K562 (cell line): ENCODE results near the gene KLHL24. TPM values are rescaled to one million over a fixed set of nuclear protein-coding genes. Genes with fewer than 3 reads are reported as not detected.

ENCODE experiments used
- ARID2 ChIP-seq: fragments of 450-650 bp; IDR thresholded peaks from 2 replicates; pipeline ENCODE4 v1.6.1; 2017; ENCODE audit warnings: antibody characterized with exemption, mild to moderate bottlenecking
- BCLAF1 ChIP-seq, 2 experiments: fragments of 450-650 bp in 1 of 2; IDR thresholded peaks; 2 replicates each; pipeline ENCODE4 v1.6.1; 2011 to 2017; ENCODE audit warnings: low read depth in 2 of 2, antibody characterized with exemption in 1 of 2, borderline replicate concordance in 1 of 2, low read length in 1 of 2, mild to moderate bottlenecking in 1 of 2, mixed read lengths in 1 of 2; ENCODE audit not compliant: control insufficient read depth in 1 of 2
- CGGBP1 ChIP-seq: fragments of 250-450 bp; sonication (Bioruptor Pico); IDR thresholded peaks from 2 replicates; pipeline ENCODE4 v1.9.0; 2021; ENCODE audit warnings: mild to moderate bottlenecking
- CREB5 ChIP-seq: fragments of 250-450 bp; sonication (Bioruptor Pico); IDR thresholded peaks from 2 replicates; pipeline ENCODE4 v1.5.0; 2020; ENCODE audit warnings: mild to moderate bottlenecking
- CTBP1 ChIP-seq: fragments of 450-650 bp; IDR thresholded peaks from 2 replicates; pipeline ENCODE4 v1.6.1; 2016; ENCODE audit warnings: borderline replicate concordance
- CXXC5 ChIP-seq: fragments of 250-450 bp; sonication (Bioruptor Pico); IDR thresholded peaks from 2 replicates; pipeline ENCODE4 v1.8.0; 2022; ENCODE audit warnings: inconsistent platforms, mild to moderate bottlenecking, moderate library complexity
- ELF4 ChIP-seq: fragments of 450-650 bp; formaldehyde crosslinking; IDR thresholded peaks from 2 replicates; pipeline ENCODE4 v1.4.0; 2022; ENCODE audit warnings: missing genetic modification characterization
- EP400 ChIP-seq: fragments of 450-650 bp; IDR thresholded peaks from 2 replicates; pipeline ENCODE4 v1.6.1; 2017; ENCODE audit warnings: antibody characterized with exemption, mild to moderate bottlenecking, moderate library complexity
- GABPB1 ChIP-seq: sonication (generic); formaldehyde crosslinking; IDR thresholded peaks from 2 replicates; pipeline ENCODE4 v1.8.0; 2022; ENCODE audit warnings: mild to moderate bottlenecking, missing genetic modification reagents
- KAT7 ChIP-seq: sonication (generic); formaldehyde crosslinking; IDR thresholded peaks from 2 replicates; pipeline ENCODE4 v1.8.0; 2022; ENCODE audit warnings: missing genetic modification reagents, mild to moderate bottlenecking, borderline replicate concordance
- MAFF ChIP-seq: IDR thresholded peaks from 2 replicates; pipeline ENCODE4 v1.6.1; 2012; ENCODE audit warnings: low read length, improper control_type of control experiment
- PTRF ChIP-seq: fragments of 450-650 bp; IDR thresholded peaks from 2 replicates; pipeline ENCODE4 v1.6.1; 2016; ENCODE audit warnings: mild to moderate bottlenecking, missing genetic modification characterization, missing compliant biosample characterization
- SAFB ChIP-seq: fragments of 200-400 bp; formaldehyde crosslinking; IDR thresholded peaks from 2 replicates; pipeline ENCODE4 v1.6.1; 2017; ENCODE audit warnings: low read depth, low read length, borderline replicate concordance
- SAP30 ChIP-seq: fragments of 200-600 bp; sonication (generic); IDR thresholded peaks from 2 replicates; pipeline ENCODE4 v1.6.1; 2012; ENCODE audit warnings: borderline replicate concordance, low read depth, mild to moderate bottlenecking, moderate library complexity, low read length, control low read depth, inconsistent platforms; ENCODE audit not compliant: insufficient read depth, poor library complexity, severe bottlenecking
- TBP ChIP-seq: optimal IDR thresholded peaks from 2 replicates; pipeline ENCODE3; 2011; ENCODE audit warnings: low read depth, low read length, improper control_type of control experiment
- TCF7 ChIP-seq: sonication (generic); IDR thresholded peaks from 2 replicates; pipeline ENCODE4 v1.6.1; 2016; ENCODE audit warnings: antibody characterized with exemption, borderline replicate concordance
- USF2 ChIP-seq: sonication (generic); formaldehyde crosslinking; IDR thresholded peaks from 2 replicates; pipeline ENCODE4 v1.5.0; 2020; ENCODE audit warnings: missing genetic modification reagents
- ZNF282 ChIP-seq: sonication (generic); formaldehyde crosslinking; IDR thresholded peaks from 2 replicates; pipeline ENCODE4 v1.8.1; 2023; ENCODE audit warnings: missing genetic modification reagents
- polyA plus RNA-seq, 8 experiments: library from polyadenylated mRNA; depleted of rRNA in 4 of 8; stranded (reverse) in 5 of 8; unstranded in 3 of 8; fragments of >200 nt; fragmentation: Nextera tagmentation in 2 of 8; fragmentation: Illumina TruSeq in 1 of 8; extraction: Ambion mirVana in 2 of 8; extraction: Trizol in 1 of 8; gene quantifications; 2 replicates each; pipeline versions ENCODE4 v1.2.1 to v1.2.3, GENCODE V29; 2011 to 2014; ENCODE audit warnings: inconsistent platforms in 1 of 8, missing spikeins in 1 of 8
- total RNA-seq, 7 experiments: library from RNA; depleted of rRNA in 6 of 7; stranded (reverse); fragments of >200 nt in 6 of 7; fragmentation: Illumina TruSeq in 2 of 7; extraction: Trizol in 2 of 7; gene quantifications; 2 replicates each; pipeline versions ENCODE4 v1.2.1 to v1.2.3, GENCODE V29; 2011 to 2021; ENCODE audit warnings: low replicate concordance in 1 of 7
- TF ChIP-seq, protein P1 (sequence below): fragments of 250-450 bp; sonication (Bioruptor Pico); IDR thresholded peaks from 2 replicates; pipeline ENCODE4 v1.5.0; 2021; ENCODE audit warnings: mild to moderate bottlenecking, borderline replicate concordance

Gene KLHL24
- total and polyA plus RNA-seq, 9 of the 15 experiments (the other 6 are each of a cell fraction or from before 2014, with no cell fraction given) = 3.3 to 21.2 (median 14.2) TPM

DNA sequence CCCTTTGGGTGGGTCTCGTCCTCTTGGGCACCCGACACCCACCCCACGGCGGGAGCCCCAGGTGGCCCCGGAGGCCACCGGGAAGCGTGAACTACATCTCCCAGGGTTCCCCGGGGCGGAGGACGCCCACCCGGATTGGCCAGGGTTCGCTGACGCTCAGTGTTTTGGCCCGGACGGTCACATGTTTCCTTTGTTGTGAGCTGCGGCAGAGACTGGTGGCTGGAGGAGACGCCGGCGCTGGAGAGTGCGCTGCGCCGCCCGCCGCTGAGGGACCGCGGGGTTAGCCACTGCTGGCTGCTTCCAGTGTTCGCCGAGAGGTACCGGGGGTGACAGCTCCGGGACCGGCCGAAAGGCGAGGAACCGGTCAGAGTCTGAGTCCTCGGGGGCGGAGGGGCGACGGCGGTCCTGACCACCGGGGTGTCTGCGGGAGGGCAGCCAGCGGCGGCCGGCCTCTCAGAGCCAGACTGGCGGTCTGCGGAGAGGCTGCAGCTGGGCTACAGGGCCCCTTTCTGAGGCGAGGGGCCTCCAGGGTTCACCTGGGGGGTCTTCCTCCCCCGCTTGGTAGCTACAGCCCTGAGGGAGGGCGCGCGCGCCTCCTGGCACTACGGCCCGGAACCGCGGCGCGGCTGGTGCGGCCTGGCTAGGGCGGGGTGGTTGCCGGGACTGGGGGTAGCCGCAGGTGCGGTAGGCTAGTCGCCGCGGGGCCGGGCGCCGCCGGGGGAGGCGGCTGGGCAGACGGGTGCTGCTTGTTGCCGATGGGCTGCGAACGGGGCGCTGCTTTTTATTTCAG, at the start of gene KLHL24 (continued):
- TF ChIP-seq CREB5 (CRISPR knock-in tag) (no peak), USF2 (peak; percentile 88), EP400 (0 out of 2 replicates have a peak, but pooled peaks have one; percentile 1), TBP (peak; percentile 64), CGGBP1 (CRISPR knock-in tag) (no peak), BCLAF1 (IDR thresholded peaks at IDR 0.05; ENCODE audit: borderline replicate concordance in 1 of 2, control insufficient read depth in 1 of 2, low read depth in 2 of 2, low read length in 1 of 2) (no peak), ELF4 (CRISPR knock-in tag) (no peak), TCF7 (no peak), PTRF (tag) (no peak), CXXC5 (CRISPR knock-in tag) (peak; percentile 59; the same call in 1 of the 2 replicates), KAT7 (CRISPR knock-in tag) (peak; percentile 81), MAFF (no peak), CTBP1 (peak; percentile 32; the same call in 1 of the 2 replicates), ZNF282 (CRISPR knock-in tag) (no peak), SAFB (no peak), GABPB1 (CRISPR knock-in tag) (peak; percentile 44; the same call in 1 of the 2 replicates), ARID2 (no peak), SAP30 (peak; percentile 95)
- TF ChIP-seq, protein P1, sequence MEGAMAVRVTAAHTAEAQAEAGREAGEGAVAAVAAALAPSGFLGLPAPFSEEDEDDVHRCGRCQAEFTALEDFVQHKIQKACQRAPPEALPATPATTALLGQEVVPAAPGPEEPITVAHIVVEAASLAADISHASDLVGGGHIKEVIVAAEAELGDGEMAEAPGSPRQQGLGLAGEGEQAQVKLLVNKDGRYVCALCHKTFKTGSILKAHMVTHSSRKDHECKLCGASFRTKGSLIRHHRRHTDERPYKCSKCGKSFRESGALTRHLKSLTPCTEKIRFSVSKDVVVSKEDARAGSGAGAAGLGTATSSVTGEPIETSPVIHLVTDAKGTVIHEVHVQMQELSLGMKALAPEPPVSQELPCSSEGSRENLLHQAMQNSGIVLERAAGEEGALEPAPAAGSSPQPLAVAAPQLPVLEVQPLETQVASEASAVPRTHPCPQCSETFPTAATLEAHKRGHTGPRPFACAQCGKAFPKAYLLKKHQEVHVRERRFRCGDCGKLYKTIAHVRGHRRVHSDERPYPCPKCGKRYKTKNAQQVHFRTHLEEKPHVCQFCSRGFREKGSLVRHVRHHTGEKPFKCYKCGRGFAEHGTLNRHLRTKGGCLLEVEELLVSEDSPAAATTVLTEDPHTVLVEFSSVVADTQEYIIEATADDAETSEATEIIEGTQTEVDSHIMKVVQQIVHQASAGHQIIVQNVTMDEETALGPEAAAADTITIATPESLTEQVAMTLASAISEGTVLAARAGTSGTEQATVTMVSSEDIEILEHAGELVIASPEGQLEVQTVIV = no peak
